RWPE2 (cell line): ENCODE results near the gene CD164L2.

Experiments
- ATAC-seq: fragments of 200-7000 bp; cut with Tn5 transposase; 3 replicates; pipeline ENCODE4 v1.9.1; 2021; ENCODE audit warnings: low read depth
- DNase-seq: peaks from one replicate; pipeline ENCODE4 v3.0.0-alpha.2; 2020; ENCODE audit warnings: low spot score
- H3K27ac ChIP-seq: fragments of 450-650 bp; 2 replicates; pipeline ENCODE4 v1.5.1; 2017; ENCODE audit warnings: mild to moderate bottlenecking; ENCODE audit not compliant: poor library complexity, severe bottlenecking
- H3K27me3 ChIP-seq: fragments of 250-450 bp; sonication (Bioruptor Pico); 2 replicates; pipeline ENCODE4 v1.5.1; 2021; ENCODE audit warnings: mild to moderate bottlenecking, moderate library complexity; ENCODE audit not compliant: insufficient read depth, poor library complexity, severe bottlenecking
- H3K36me3 ChIP-seq: fragments of 250-450 bp; sonication (Bioruptor Pico); 2 replicates; pipeline ENCODE4 v1.5.1; 2020; ENCODE audit warnings: low read depth, mild to moderate bottlenecking, moderate library complexity
- H3K4me1 ChIP-seq: fragments of 250-450 bp; sonication (Bioruptor Pico); 2 replicates; pipeline ENCODE4 v1.5.1; 2021; ENCODE audit warnings: mild to moderate bottlenecking, moderate library complexity; ENCODE audit not compliant: insufficient read depth, poor library complexity, severe bottlenecking
- H3K4me3 ChIP-seq: fragments of 250-450 bp; sonication (Bioruptor Pico); 2 replicates; pipeline ENCODE4 v1.5.1; 2021; ENCODE audit warnings: mild to moderate bottlenecking, moderate library complexity; ENCODE audit not compliant: severe bottlenecking
- H3K9me3 ChIP-seq: fragments of 250-450 bp; sonication (Bioruptor Pico); 2 replicates; pipeline ENCODE4 v1.5.1; 2021; ENCODE audit warnings: mild to moderate bottlenecking, moderate library complexity; ENCODE audit not compliant: severe bottlenecking
- CTCF ChIP-seq: fragments of 450-650 bp; IDR thresholded peaks from one replicate; pipeline ENCODE4 v1.5.1; 2017; ENCODE audit warnings: mild to moderate bottlenecking, moderate library complexity; ENCODE audit not compliant: poor library complexity, severe bottlenecking

The CD164L2 gene

GRCh38 chr1:27400082-27400962, 17.2 kb upstream of the CD164L2 start:
- Histone ChIP-seq H3K27ac (no peak overlapping the region), H3K36me3 (no peaks in the 10 kb centered on the region), H3K4me3 (no peak overlapping the region), H3K27me3 (no peaks in the 10 kb centered on the region), H3K9me3 (no peaks in the 10 kb centered on the region), H3K4me1 (no peaks in the 10 kb centered on the region)
- no peak for TF ChIP-seq CTCF
- no peak for DNase-seq
- ATAC-seq: peak; percentile 22; the same call in 2 of the 3 replicates

DNA sequence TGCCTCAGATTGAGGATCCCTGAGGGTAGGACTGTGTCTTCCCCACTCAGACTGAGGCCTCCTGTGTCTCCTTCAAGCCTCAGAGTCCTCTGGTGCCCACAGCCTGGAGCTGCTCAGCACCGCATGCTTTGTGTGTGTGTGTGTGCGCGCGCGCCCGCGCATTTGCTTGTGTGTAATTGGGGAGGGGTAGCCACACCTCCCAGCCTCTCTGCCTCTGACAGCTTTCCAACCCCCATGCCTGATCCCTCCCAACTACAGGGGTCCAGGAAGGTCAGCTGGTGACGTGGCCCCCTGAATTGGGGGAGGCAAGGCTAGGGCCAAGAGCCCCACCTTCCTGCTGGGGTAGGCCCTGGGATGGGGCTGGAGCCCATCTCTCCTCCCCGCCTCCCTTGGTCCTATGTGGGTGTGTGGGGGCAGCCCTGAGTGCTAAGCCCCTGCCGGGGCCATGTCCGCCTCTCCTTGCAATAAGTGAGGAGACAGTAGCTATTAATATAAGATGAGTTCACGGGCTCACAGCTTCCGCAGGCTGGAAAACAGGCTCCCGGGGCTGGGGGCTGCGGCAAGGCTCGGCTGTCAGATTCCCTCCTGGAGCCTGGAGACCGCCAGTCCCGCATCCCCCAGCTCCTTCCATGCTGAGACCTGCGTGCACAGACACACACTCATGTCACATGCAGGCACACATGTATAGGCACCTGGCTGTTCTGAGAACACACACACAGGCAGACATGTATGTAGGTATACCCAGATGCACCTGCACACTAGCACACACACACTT, 16.3 kb upstream of the CD164L2 start:
- no peak for DNase-seq
- TF ChIP-seq CTCF: no peak
- H3K27me3 ChIP-seq: no peaks in the 10 kb centered on the region
- H3K4me1 ChIP-seq: peaks cover 3% of the 10 kb centered on the region
- H3K27ac ChIP-seq: no peak overlapping the region
- no peak overlapping the region for H3K4me3 ChIP-seq
- H3K9me3 ChIP-seq: no peaks in the 10 kb centered on the region
- ATAC-seq: no peak
- H3K36me3 ChIP-seq: no peaks in the 10 kb centered on the region

- Histone ChIP-seq H3K4me3 (no peak overlapping the region), H3K36me3 (no peaks in the 10 kb centered on the region), H3K9me3 (no peaks in the 10 kb centered on the region), H3K27ac (no peak overlapping the region), H3K27me3 (no peaks in the 10 kb centered on the region), H3K4me1 (peaks cover 3% of the 10 kb centered on the region)
- TF ChIP-seq CTCF: no peak
- no peak for DNase-seq
- no peak for ATAC-seq
These were observed 15.4 kb upstream of the CD164L2 start for GRCh38 chr1:27398405-27399149.

DNA sequence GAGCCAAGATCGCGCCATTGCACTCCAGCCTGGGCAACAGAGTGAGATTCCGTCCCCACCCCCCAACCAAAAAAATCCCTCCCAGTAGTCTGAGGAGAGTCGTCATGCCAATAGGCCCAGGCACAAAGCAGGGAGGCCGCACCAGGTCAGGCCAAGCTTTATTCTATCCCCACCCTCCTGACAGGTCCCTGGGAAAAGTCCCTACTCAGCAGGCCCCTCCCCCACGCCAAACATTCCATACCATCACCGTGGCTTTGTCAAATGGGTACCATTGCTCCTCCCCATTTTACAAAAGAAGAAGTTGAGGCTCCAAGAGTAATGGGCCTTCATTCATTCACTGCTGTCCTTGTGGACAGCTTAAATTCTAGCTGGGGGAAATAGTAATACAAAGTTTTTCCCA, 14.6 kb upstream of the CD164L2 start:
- no peaks in the 10 kb centered on the region for H3K27me3 ChIP-seq
- no peaks in the 10 kb centered on the region for H3K9me3 ChIP-seq
- H3K27ac ChIP-seq: no peak overlapping the region
- TF ChIP-seq CTCF: no peak
- no peak for ATAC-seq
- no peak for DNase-seq
- peaks cover 3% of the 10 kb centered on the region for H3K4me1 ChIP-seq
- no peak overlapping the region for H3K4me3 ChIP-seq
- H3K36me3 ChIP-seq: no peaks in the 10 kb centered on the region
